Astrocyte (in vitro differentiated cells and primary cell): ENCODE results near the gene OR2A2.

ENCODE experiments used
- CTCF ChIP-seq: IDR thresholded peaks from 2 replicates; pipeline ENCODE4 v1.5.1; 2011; ENCODE audit warnings: low read depth, mild to moderate bottlenecking, inconsistent platforms, low read length, moderate library complexity; ENCODE audit not compliant: insufficient read depth
- EZH2 ChIP-seq: IDR thresholded peaks from 2 replicates; pipeline ENCODE4 v1.6.1; 2012; ENCODE audit warnings: mild to moderate bottlenecking, low read length, inconsistent platforms; ENCODE audit not compliant: insufficient read depth

GRCh38 chr7:144142187-144142586 lies 32.8 kb downstream of the OR2A2 start:
- no peak for TF ChIP-seq CTCF
- TF ChIP-seq EZH2 = no peak
